Spleen (tissue), 11 donors: ENCODE measurements around the gene ITPKC. TPM values are rescaled to one million over a fixed set of nuclear protein-coding genes. Genes with fewer than 3 reads are reported as not detected.

ENCODE experiments used
- DNase-seq: peaks from one replicate; pipeline ENCODE4 v3.0.0-alpha.2; 2020
- H3K27ac ChIP-seq, 8 donors: fragments of 200-600 bp; sonication (generic) in 7 of 8; 1 replicate in 4 of 8; 2 replicates in 4 of 8; pipeline versions ENCODE4 v1.5.0 to v1.8.0; 2016 to 2021; ENCODE audit warnings: inconsistent platforms in 4 of 8, mild to moderate bottlenecking in 4 of 8, moderate library complexity in 1 of 8
- H3K27me3 ChIP-seq, 7 donors: fragments of 200-600 bp; sonication (generic) in 6 of 7; replicated peaks in 1 of 7; 1 replicate in 4 of 7; 2 replicates in 3 of 7; pipeline versions ENCODE4 v1.5.0 to v1.8.0; 2016 to 2021; ENCODE audit warnings: inconsistent platforms in 3 of 7, mild to moderate bottlenecking in 1 of 7
- H3K36me3 ChIP-seq, 6 donors: fragments of 200-600 bp; sonication (generic) in 5 of 6; 1 replicate in 4 of 6; 2 replicates in 2 of 6; pipeline versions ENCODE4 v1.5.0 to v1.8.0; 2016 to 2021; ENCODE audit warnings: inconsistent platforms in 2 of 6
- H3K4me1 ChIP-seq, 6 donors: fragments of 200-600 bp; sonication (generic) in 5 of 6; 1 replicate in 3 of 6; 2 replicates in 3 of 6; pipeline versions ENCODE4 v1.5.0 to v1.8.0; 2016 to 2021; ENCODE audit warnings: inconsistent platforms in 3 of 6
- H3K4me3 ChIP-seq, 8 donors: fragments of 200-600 bp; sonication (generic) in 7 of 8; 1 replicate in 4 of 8; 2 replicates in 4 of 8; pipeline versions ENCODE4 v1.5.0 to v1.8.0; 2016 to 2021; ENCODE audit warnings: inconsistent platforms in 4 of 8, mild to moderate bottlenecking in 4 of 8, moderate library complexity in 2 of 8
- H3K9me3 ChIP-seq, 8 donors: fragments of 200-600 bp; sonication (generic) in 7 of 8; 1 replicate in 4 of 8; 2 replicates in 4 of 8; pipeline versions ENCODE4 v1.5.0 to v1.8.0; 2016 to 2021; ENCODE audit warnings: inconsistent platforms in 4 of 8
- POLR2A ChIP-seq, 3 donors: fragments of 450-650 bp; IDR thresholded peaks; one replicate each; pipeline ENCODE4 v1.5.1; 2017; ENCODE audit warnings: antibody characterized with exemption in 3 of 3, mild to moderate bottlenecking in 1 of 3
- POLR2AphosphoS5 ChIP-seq, 3 donors: sonication (generic); formaldehyde crosslinking; IDR thresholded peaks; one replicate each; pipeline ENCODE4 v1.5.1; 2017; ENCODE audit warnings: antibody characterized with exemption in 3 of 3
- WGBS, 5 donors: extraction: QIAGEN DNeasy Blood & Tissue Kit in 3 of 5; methylation state at CpG; one replicate each; pipeline versions ENCODE4 v1.1.5 to v1.1.7; 2013 to 2018; 5-methylcytosine and 5-hydroxymethylcytosine counted together
- intact Hi-C: fragments of 100-400 bp; cut with DNase I; formaldehyde crosslinking; loops from one replicate; pipeline ENCODE4 v1.15.0; 2023; ENCODE audit warnings: low total_unique reads
- polyA plus RNA-seq, 3 donors: library from polyadenylated mRNA; stranded (reverse); fragments of 200-250 nt; gene quantifications; one replicate each; pipeline ENCODE4 v1.2.1, GENCODE V29; 2013
- total RNA-seq, 7 donors: library from RNA; depleted of rRNA in 3 of 7; stranded (reverse); fragments of >200 nt in 3 of 7; fragmentation: NEBNext Ultra II Directional in 4 of 7; extraction: Animal tissue kit (Norgen Biotek cat#: 25700) in 4 of 7; gene quantifications; one replicate each; pipeline versions ENCODE4 v1.1.0 to v1.2.1, GENCODE V29; 2016 to 2021
- TF ChIP-seq, protein P1 (sequence below), 11 experiments: fragments of 200-600 bp in 7 of 11; fragments of 450-650 bp in 4 of 11; sonication (generic) in 4 of 11; IDR thresholded peaks in 8 of 11; conservative IDR thresholded peaks in 3 of 11; 1 replicate in 7 of 11; 2 replicates in 4 of 11; pipeline versions ENCODE4 v1.4.0 to v1.8.0; 2016 to 2021; ENCODE audit warnings: antibody characterized with exemption in 11 of 11, inconsistent platforms in 4 of 11, mild to moderate bottlenecking in 1 of 11
- donor health status: healthy with polysubstance abuse.
- donor health status: DM: no; HTN: no; CAD: no; lungs with moderate emphysema.
- donor health status: DM: no; HTN: no; CAD: no.
- donor health status: Bipolar disorder and iron deficiency.
- donor health status: healthy.
- donor health status: DM: no; HTN: no; CAD: no.
- donor health status: DM: yes; HTN: yes; CAD: no.

ITPKC gene
- total and polyA plus RNA-seq, 10 donors: 6.8 to 39.2 (median 15.2) TPM

DNA sequence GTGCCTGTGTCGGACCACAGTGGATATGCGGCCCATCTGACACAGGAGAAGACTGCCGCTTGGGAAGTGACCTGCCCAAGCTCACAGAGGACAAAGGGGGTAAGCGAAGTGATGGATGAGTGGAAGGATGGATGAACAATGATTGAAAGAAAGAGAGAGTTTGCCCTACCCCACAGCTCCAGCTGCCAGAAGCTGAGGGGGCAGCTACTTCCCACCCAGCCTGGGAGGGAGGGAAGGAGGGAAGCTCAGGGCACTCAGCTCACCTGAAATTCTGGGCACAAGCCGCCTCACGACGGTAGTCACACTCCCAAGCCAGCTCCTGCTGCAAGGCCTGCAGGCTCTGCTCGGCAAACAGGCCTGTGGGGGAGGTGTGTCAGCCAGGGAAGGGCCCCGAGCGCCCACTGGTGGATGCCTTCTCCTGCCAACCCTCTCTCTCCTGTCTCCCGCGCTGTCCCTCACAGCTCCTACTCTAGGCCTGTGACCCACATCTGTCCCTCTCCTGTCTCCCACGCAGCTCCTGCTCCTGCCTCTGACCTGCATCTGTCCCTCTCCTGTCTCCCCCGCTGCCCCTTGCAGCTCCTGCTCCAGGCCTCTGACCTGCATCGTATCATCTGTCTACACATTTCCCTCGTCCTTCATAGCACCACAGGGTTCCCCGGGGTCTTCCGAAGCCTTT is 14.4 kb upstream of the ITPKC start:
- peaks cover 0 to 94% (median 61%) of the 10 kb centered on the region in 6 donors for H3K36me3 ChIP-seq

DNA sequence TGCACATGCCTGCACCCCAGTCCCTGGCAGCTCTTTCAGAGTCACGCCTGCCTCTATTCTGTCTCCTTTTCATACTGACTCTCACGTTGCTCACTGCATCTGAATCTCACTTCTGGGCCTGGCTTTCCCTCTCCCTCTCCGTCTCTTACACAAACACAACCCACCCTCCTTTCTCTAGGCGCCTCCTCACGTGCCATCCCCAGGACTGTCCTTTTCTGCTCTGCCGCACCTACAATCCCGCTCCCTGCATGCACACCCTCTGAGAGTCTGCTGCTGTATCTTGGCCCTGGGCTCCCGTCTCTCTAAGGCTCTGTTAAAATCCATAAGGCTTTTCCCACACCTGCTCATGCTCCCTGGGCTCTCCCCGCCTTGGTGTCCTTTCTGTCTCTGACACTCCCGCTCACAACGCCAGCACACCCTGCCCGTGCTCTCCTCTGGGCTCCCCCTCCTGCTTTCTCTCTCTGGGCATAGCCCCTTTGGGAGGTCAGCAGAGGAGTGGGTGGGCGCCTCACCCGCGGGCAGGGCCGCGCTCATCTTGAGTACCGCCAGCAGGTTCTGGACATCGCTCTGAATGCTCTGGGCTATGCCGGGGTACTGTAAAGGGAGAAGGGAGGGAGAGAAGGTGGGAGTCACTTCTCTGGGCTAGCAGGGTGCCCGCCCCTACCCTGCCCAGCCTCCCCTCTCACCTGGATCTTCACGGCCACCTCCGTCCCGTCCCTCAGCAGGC is 13.7 kb upstream of the ITPKC start:
- Histone ChIP-seq H3K27me3 (no peaks in the 10 kb centered on the region), H3K36me3 (peaks cover 0 to 100% (median 64%) of the 10 kb centered on the region in 6 donors), H3K9me3 (no peaks in the 10 kb centered on the region), H3K4me3 (no peak overlapping the region), H3K4me1 (no peaks in the 10 kb centered on the region), H3K27ac (no peak overlapping the region)
- TF ChIP-seq, protein P1, sequence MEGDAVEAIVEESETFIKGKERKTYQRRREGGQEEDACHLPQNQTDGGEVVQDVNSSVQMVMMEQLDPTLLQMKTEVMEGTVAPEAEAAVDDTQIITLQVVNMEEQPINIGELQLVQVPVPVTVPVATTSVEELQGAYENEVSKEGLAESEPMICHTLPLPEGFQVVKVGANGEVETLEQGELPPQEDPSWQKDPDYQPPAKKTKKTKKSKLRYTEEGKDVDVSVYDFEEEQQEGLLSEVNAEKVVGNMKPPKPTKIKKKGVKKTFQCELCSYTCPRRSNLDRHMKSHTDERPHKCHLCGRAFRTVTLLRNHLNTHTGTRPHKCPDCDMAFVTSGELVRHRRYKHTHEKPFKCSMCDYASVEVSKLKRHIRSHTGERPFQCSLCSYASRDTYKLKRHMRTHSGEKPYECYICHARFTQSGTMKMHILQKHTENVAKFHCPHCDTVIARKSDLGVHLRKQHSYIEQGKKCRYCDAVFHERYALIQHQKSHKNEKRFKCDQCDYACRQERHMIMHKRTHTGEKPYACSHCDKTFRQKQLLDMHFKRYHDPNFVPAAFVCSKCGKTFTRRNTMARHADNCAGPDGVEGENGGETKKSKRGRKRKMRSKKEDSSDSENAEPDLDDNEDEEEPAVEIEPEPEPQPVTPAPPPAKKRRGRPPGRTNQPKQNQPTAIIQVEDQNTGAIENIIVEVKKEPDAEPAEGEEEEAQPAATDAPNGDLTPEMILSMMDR (IDR thresholded peaks at IDR 0.05 in 8 of 11, conservative IDR thresholded peaks at IDR 0.05 in 3 of 11): no peak
- TF ChIP-seq POLR2AphosphoS5 (IDR thresholded peaks at IDR 0.05): peak in 1 of 3 donors; percentile 21
- no peak for DNase-seq
- intact Hi-C loops: no loop called here
- 93 to 95% (median 94%) methylated on average over 24 of the region's 24 CpGs for WGBS, 5 donors

More for the DNA sequence above, 14.4 kb upstream of the ITPKC start:
- Histone ChIP-seq H3K4me1 (no peaks in the 10 kb centered on the region), H3K27ac (no peak overlapping the region), H3K4me3 (no peak overlapping the region), H3K9me3 (no peaks in the 10 kb centered on the region), H3K27me3 (no peaks in the 10 kb centered on the region)
- no peak for TF ChIP-seq POLR2A (IDR thresholded peaks at IDR 0.05)
- TF ChIP-seq, protein P1 (IDR thresholded peaks at IDR 0.05 in 8 of 11, conservative IDR thresholded peaks at IDR 0.05 in 3 of 11): peak in 1 of 11 experiments; percentile 8
- TF ChIP-seq POLR2AphosphoS5 (IDR thresholded peaks at IDR 0.05): peak in 2 of 3 donors; percentile 26 to 56
- intact Hi-C loops: no loop called here
- no peak for DNase-seq
- WGBS, 5 donors: 80 to 91% (median 84%) methylated on average over 18 of the region's 18 CpGs

DNA sequence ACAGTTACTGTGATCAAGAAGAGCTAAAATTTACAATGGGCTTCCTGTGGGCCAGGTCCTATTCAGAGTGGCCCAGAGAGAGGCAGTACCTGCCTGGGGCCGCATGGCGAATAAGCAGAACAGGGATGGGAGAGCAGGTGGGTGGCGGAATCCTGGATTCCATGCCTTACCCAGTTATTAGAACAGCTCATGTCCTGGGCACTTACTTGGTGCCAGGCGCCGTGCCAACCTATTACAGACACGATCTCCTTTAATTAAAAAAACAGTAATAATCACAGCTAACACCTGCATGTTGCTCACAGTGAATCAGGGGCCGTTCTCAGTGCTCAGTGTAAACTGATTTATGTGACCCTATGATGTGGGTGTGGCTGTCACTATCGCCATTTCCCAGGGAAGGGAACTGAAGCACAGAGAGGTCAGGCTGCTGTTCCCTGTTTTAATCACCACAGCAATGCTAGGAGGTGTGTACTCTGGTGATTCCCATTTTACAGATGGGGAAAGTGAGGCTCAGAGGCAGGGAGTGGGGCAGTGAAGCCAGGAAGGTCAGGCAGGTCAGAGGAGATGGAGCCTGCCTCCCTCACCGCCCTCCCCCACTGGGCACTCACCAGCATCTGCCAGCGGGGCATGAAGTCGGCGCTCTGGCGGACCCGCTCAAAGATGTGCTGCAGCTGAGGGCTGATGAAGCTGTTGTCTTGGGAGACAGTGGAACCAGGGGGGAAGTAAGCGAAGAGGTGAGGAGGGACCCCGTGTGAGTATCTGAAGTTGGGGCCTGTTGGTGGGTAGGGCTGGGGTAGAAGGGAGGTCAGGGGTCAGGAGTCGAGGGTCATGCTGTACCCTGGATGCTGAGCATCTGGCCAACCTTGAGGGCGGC is 12.2 kb upstream of the ITPKC start:
- H3K4me1 ChIP-seq: no peaks in the 10 kb centered on the region
- WGBS, 5 donors: 91 to 97% (median 94%) methylated on average over 18 of the region's 18 CpGs
- H3K27me3 ChIP-seq: no peaks in the 10 kb centered on the region
- H3K36me3 ChIP-seq: peaks cover 0 to 100% (median 77%) of the 10 kb centered on the region in 6 donors
- no peak overlapping the region for H3K27ac ChIP-seq
- no peaks in the 10 kb centered on the region for H3K9me3 ChIP-seq
- H3K4me3 ChIP-seq: no peak overlapping the region
- intact Hi-C loops: no loop called here
- TF ChIP-seq, protein P1 (IDR thresholded peaks at IDR 0.05 in 8 of 11, conservative IDR thresholded peaks at IDR 0.05 in 3 of 11): no peak
- TF ChIP-seq POLR2A (IDR thresholded peaks at IDR 0.05) (no peak), POLR2AphosphoS5 (IDR thresholded peaks at IDR 0.05) (no peak)
- no peak for DNase-seq
